WERI-Rb-1 (cell line): Measurements from ENCODE around the gene FCSK.
"Not testable (repeated sequence)": the region's sequence is repeated elsewhere in the genome, so short reads cannot be mapped to it uniquely, and the experiment has no call there.

Experiments
- DNase-seq: peaks from one replicate; pipeline ENCODE4 v3.0.0-alpha.2; 2020
- H3K27ac ChIP-seq: fragments of 250-450 bp; sonication (Bioruptor Pico); 2 replicates; pipeline ENCODE4 v1.5.1; 2020; ENCODE audit warnings: mild to moderate bottlenecking, moderate library complexity
- H3K27me3 ChIP-seq: fragments of 250-450 bp; sonication (Bioruptor Pico); 2 replicates; pipeline ENCODE4 v1.5.1; 2021; ENCODE audit warnings: mild to moderate bottlenecking, low read depth, moderate library complexity; ENCODE audit not compliant: insufficient read depth, severe bottlenecking
- H3K36me3 ChIP-seq: fragments of 250-450 bp; sonication (Bioruptor Pico); 2 replicates; pipeline ENCODE4 v1.5.1; 2020; ENCODE audit warnings: mild to moderate bottlenecking, moderate library complexity
- H3K4me3 ChIP-seq: 2 replicates; pipeline ENCODE4 v1.5.1; 2011; ENCODE audit warnings: low read depth, mild to moderate bottlenecking, control low read depth, low read length
- H3K9me3 ChIP-seq: fragments of 250-450 bp; sonication (Bioruptor Pico); 2 replicates; pipeline ENCODE4 v1.5.1; 2021; ENCODE audit warnings: mild to moderate bottlenecking, moderate library complexity; ENCODE audit not compliant: severe bottlenecking
- TF ChIP-seq, protein P1 (sequence below): IDR thresholded peaks from 2 replicates; pipeline ENCODE4 v1.5.1; 2011; ENCODE audit warnings: low read depth, mild to moderate bottlenecking, control low read depth, inconsistent platforms, low read length

The FCSK gene

DNA sequence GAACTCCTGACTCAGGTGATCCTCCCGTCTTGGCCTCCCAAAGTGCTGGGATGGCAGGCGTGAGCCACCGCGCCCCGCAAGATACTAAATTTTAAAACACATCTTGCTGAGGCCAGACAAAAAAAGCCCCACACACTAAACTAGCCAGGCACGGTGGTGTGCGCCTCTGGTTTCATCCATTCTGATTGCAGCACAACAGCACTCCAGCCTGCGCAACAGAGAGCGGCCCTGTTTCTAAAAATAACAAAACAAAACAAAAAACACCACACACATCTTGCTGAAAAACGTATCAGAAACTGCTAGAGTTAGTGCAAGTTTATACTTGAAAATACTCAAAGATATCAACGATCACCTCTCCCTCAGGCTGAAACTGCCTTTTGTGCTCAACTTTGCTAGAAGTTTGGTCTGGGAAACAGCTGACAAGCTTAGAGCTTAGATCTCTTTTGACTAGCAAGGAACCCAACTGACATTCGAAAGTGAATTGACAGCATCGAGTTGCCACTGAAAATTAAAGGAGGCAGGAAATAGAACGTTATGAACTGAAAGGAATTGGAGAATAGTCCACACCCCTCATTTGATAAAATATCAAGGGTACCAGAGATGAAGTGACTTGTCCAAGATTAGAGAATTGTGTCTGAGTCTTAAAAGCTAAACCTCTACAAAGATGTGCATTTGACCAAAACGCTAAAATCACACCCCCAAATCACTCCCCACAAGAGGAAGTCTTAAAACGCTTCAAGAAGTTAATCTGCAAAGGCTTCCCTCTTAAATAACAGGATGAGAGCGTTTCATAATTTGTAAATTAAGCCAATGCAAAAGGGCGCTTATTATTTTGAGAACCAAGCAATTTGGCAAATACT lies 68.1 kb downstream of the FCSK start:
- H3K27ac ChIP-seq, result peak overlapping the region; percentile 98
- no peaks in the 10 kb centered on the region for H3K9me3 ChIP-seq
- H3K27me3 ChIP-seq, result no peaks in the 10 kb centered on the region
- TF ChIP-seq, protein P1, sequence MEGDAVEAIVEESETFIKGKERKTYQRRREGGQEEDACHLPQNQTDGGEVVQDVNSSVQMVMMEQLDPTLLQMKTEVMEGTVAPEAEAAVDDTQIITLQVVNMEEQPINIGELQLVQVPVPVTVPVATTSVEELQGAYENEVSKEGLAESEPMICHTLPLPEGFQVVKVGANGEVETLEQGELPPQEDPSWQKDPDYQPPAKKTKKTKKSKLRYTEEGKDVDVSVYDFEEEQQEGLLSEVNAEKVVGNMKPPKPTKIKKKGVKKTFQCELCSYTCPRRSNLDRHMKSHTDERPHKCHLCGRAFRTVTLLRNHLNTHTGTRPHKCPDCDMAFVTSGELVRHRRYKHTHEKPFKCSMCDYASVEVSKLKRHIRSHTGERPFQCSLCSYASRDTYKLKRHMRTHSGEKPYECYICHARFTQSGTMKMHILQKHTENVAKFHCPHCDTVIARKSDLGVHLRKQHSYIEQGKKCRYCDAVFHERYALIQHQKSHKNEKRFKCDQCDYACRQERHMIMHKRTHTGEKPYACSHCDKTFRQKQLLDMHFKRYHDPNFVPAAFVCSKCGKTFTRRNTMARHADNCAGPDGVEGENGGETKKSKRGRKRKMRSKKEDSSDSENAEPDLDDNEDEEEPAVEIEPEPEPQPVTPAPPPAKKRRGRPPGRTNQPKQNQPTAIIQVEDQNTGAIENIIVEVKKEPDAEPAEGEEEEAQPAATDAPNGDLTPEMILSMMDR, result no peak
- peak overlapping the region; percentile 98 for H3K4me3 ChIP-seq
- peaks cover 44% of the 10 kb centered on the region for H3K36me3 ChIP-seq
- DNase-seq, result no peak

DNA sequence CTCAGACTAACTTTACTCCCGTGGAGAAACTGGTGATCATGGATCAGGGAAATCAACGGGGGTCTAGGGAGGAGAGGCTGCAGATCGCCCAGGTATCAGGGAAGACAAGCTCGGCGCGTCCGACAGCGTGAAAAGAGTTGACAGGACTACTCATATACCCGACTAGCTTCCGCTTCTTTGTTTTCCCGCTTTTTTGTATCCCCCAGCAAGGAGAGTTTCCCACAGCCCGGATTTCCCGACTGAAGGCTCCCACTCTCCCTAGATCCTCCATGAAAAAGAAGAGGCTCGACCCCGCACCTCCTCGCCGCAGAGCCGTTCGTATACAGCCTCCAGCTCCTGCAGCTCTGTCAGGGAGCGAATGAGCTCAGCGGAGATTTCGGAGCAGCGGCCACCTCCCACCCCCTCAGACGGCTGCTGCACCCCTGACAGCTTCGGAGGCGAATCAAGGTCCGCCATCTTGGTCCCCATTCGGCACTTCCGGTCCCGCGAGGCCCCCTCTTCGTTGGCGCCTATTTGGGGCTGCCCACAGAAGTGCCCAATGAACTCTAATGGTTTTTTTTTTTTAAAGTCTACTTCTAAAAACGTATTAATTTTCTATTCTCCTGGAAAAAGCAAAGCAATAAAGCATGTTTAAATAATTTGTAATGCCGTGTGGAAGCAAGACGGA lies 68.8 kb downstream of the FCSK start, which contains the start of gene COG4:
COG4 (minus strand) TSS at position 479 of the 667 bp plus-strand sequence; CDS start at position 468, 11 bp downstream.
- Histone ChIP-seq H3K4me3 (peak within 1 kb of the TSS; percentile 98), H3K27ac (peak within 1 kb of the TSS; percentile 98), H3K27me3 (no peaks in the 10 kb centered on the region), H3K36me3 (peaks cover 45% of the 10 kb centered on the region), H3K9me3 (no peaks in the 10 kb centered on the region)
- TF ChIP-seq, protein P1, result no peak
- peak; percentile 89 for DNase-seq

DNA sequence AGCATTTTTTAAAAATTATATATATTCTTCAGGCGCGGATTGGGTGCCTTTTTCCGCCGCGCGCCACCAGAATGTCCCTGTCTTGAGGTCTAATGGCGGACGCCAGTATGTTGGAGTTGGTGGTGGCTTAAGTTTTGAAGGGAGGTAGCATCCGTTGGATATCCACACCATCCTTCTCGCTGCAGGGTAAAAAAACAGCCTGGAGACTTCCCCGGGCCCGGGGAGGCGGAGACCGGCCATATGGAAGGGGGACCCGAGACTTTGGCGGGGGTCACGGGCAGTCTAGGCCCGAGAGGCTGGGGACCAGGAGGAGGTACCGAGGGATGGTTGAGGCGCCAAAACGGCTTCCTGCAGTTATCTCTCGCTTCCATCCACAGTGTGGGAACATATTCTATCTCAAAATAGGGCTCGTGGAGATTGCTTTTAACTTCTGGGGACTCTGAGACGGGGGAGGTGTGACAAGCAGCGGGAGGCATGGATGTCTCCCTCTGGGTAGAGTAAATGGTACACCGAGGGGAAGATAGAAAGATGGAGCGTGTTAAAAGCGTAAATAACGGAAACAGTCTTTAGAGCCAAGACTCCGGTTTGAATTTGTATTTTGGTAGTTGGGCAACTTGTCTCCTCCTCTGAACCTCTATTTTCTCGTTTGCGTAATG lies 69.5 kb downstream of the FCSK start, which contains the start of gene SF3B3:
SF3B3 (plus strand) TSS at position 74 of the 656 bp plus-strand sequence. CDS start 2,841 bp downstream, outside the sequence.
- H3K36me3 ChIP-seq, result peaks cover 47% of the 10 kb centered on the region
- TF ChIP-seq, protein P1, result no peak
- peak within 1 kb of the TSS; percentile 98 for H3K27ac ChIP-seq
- H3K27me3 ChIP-seq, result no peaks in the 10 kb centered on the region
- DNase-seq, result no peak
- H3K4me3 ChIP-seq, result peak within 1 kb of the TSS; percentile 98
- no peaks in the 10 kb centered on the region for H3K9me3 ChIP-seq

GRCh38 chr16:70524399-70524825 lies 70.0 kb downstream of the FCSK start:
- H3K27me3 ChIP-seq, H3K9me3 ChIP-seq: not testable (repeated sequence)
- Histone ChIP-seq H3K36me3 (peaks cover 52% of the 10 kb centered on the region), H3K27ac (peak overlapping the region; percentile 98), H3K4me3 (peak overlapping the region; percentile 98)
- peak; percentile 21 for DNase-seq

GRCh38 chr16:70526403-70526802 lies 72.0 kb downstream of the FCSK start:
- DNase-seq, result no peak
- H3K27ac ChIP-seq, result no peak overlapping the region
- H3K4me3 ChIP-seq, result no peak overlapping the region
- TF ChIP-seq, protein P1, result no peak
- peaks cover 72% of the 10 kb centered on the region for H3K36me3 ChIP-seq
- H3K9me3 ChIP-seq, result no peaks in the 10 kb centered on the region
- H3K27me3 ChIP-seq, result no peaks in the 10 kb centered on the region
